ENCODE data around the gene ITGB3. TPM values are rescaled to one million over a fixed set of nuclear protein-coding genes. Genes with fewer than 3 reads are reported as not detected.
"Not testable (repeated sequence)": the region's sequence is repeated elsewhere in the genome, so short reads cannot be mapped to it uniquely, and the experiment has no call there.

Gene ITGB3
- total and polyA plus RNA-seq, 8 donors = 0.09 to 2.3 (median 0.71) TPM

- Histone ChIP-seq H3K4me1 (peaks cover 0 to 17% (median 5%) of the 10 kb centered on the region in 3 donors), H3K36me3 (no peaks in the 10 kb centered on the region), H3K4me3 (no peak overlapping the region), H3K27ac (no peak overlapping the region), H3K27me3 (no peaks in the 10 kb centered on the region), H3K9me3 (no peaks in the 10 kb centered on the region)
- intact Hi-C loops (cut with DNase I) = no loop called here
- no peak for FAIRE-seq
- ATAC-seq = no peak
- no peak for DNase-seq
- WGBS, 2 donors = 81 to 95% methylated on average over 3 of the region's 3 CpGs
- TF ChIP-seq CTCF (IDR thresholded peaks at IDR 0.05) = no peak
These were observed 30.6 kb upstream of the ITGB3 start for GRCh38 chr17:47223007-47223406.

GRCh38 chr17:47223460-47223859 lies 30.2 kb upstream of the ITGB3 start:
- no peak for DNase-seq
- WGBS, 2 donors = 44 to 58% methylated on average over 5 of the region's 5 CpGs
- no peaks in the 10 kb centered on the region for H3K9me3 ChIP-seq
- no peak overlapping the region for H3K4me3 ChIP-seq
- no peak for FAIRE-seq
- no peaks in the 10 kb centered on the region for H3K27me3 ChIP-seq
- H3K36me3 ChIP-seq = no peaks in the 10 kb centered on the region
- H3K27ac ChIP-seq = no peak overlapping the region
- intact Hi-C loops (cut with DNase I) = no loop called here
- peaks cover 0 to 17% (median 5%) of the 10 kb centered on the region in 3 donors for H3K4me1 ChIP-seq
- ATAC-seq = peak in 1 of 4 donors; percentile 25
- no peak for TF ChIP-seq CTCF (IDR thresholded peaks at IDR 0.05)

GRCh38 chr17:47224077-47224476 lies 29.6 kb upstream of the ITGB3 start:
- H3K4me3 ChIP-seq; H3K27me3 ChIP-seq; ATAC-seq; H3K27ac ChIP-seq; DNase-seq; intact Hi-C loops (cut with DNase I); H3K36me3 ChIP-seq; H3K9me3 ChIP-seq; FAIRE-seq: not testable (repeated sequence)
- 96 to 99% methylated on average over 2 of the region's 2 CpGs for WGBS, 2 donors
- peaks cover 0 to 17% (median 5%) of the 10 kb centered on the region in 3 donors for H3K4me1 ChIP-seq

GRCh38 chr17:47224966-47225365 lies 28.7 kb upstream of the ITGB3 start:
- ATAC-seq (peak in 1 of 4 donors; percentile 6), FAIRE-seq (no peak), DNase-seq (no peak)
- Histone ChIP-seq H3K27ac (peak overlapping the region in 2 of 4 donors; percentile 33 to 59), H3K4me1 (peaks cover 0 to 18% (median 6%) of the 10 kb centered on the region in 3 donors), H3K4me3 (no peak overlapping the region), H3K36me3 (no peaks in the 10 kb centered on the region), H3K9me3 (no peaks in the 10 kb centered on the region), H3K27me3 (no peaks in the 10 kb centered on the region)
- intact Hi-C loops (cut with DNase I) = loop anchor here in 1 of 3 donors (5.0 kb wide), 1 partner anchor 87 kb away; no protein-coding TSS in a partner anchor
- 67 to 68% methylated on average over 1 of the region's 1 CpG for WGBS, 2 donors
- TF ChIP-seq CTCF (IDR thresholded peaks at IDR 0.05) = no peak

GRCh38 chr17:47225436-47225858 lies 28.2 kb upstream of the ITGB3 start:
- FAIRE-seq (no peak), ATAC-seq (peak in 3 of 4 donors; percentile 51 to 72 (median 69)), DNase-seq (peak in 3 of 6 donors; percentile 36 to 73 (median 59))
- TF ChIP-seq CTCF (IDR thresholded peaks at IDR 0.05) = no peak
- H3K4me3 ChIP-seq = no peak overlapping the region
- no peaks in the 10 kb centered on the region for H3K36me3 ChIP-seq
- no peaks in the 10 kb centered on the region for H3K27me3 ChIP-seq
- 40 to 44% methylated on average over 3 of the region's 3 CpGs for WGBS, 2 donors
- peak overlapping the region in 2 of 4 donors; percentile 33 to 59 for H3K27ac ChIP-seq
- H3K9me3 ChIP-seq = no peaks in the 10 kb centered on the region
- intact Hi-C loops (cut with DNase I) = loop anchor here in 1 of 3 donors (5.0 kb wide), 1 partner anchor 87 kb away; no protein-coding TSS in a partner anchor
- H3K4me1 ChIP-seq = peaks cover 0 to 22% (median 8%) of the 10 kb centered on the region in 3 donors
